Measurements from ENCODE around the gene TRAF3IP3. TPM values are rescaled to one million over a fixed set of nuclear protein-coding genes. Genes with fewer than 3 reads are reported as not detected.

TRAF3IP3 gene
- polyA plus RNA-seq, 1 experiment, result not detected

- no peak for TF ChIP-seq CTCF (IDR thresholded peaks at IDR 0.05; ENCODE audit: insufficient read depth, low read depth, low read length)
- Histone ChIP-seq H3K36me3 (ENCODE audit: control insufficient read depth, insufficient read depth, low read length) (no peaks in the 10 kb centered on the region), H3K4me3 (ENCODE audit: low read depth, low read length) (no peak overlapping the region), H3K27me3 (ENCODE audit: control insufficient read depth, insufficient read depth, low read length) (no peaks in the 10 kb centered on the region; the same call in 1 of the 2 replicates)
- POLR2A ChIA-PET, result no interaction called here
- CTCF ChIA-PET, result no interaction called here
- no peak for DNase-seq (ENCODE audit: low read depth)
Measured at GRCh38 chr1:209803568-209803967, 47.7 kb downstream of the TRAF3IP3 start.

GRCh38 chr1:209805341-209805781 is 49.5 kb downstream of the TRAF3IP3 start:
- ChIA-PET POLR2A (no interaction called here), CTCF (interaction anchor here (1.6 to 1.9 kb wide), 2 partner anchors 18 to 22 kb away, joined by 3 to 7 read pairs; partner anchors contain the start of gene UTP25)
- H3K36me3 ChIP-seq (ENCODE audit: control insufficient read depth, insufficient read depth, low read length), result no peaks in the 10 kb centered on the region
- H3K4me3 ChIP-seq (ENCODE audit: low read depth, low read length), result no peak overlapping the region; the same call in 1 of the 2 replicates
- TF ChIP-seq CTCF (IDR thresholded peaks at IDR 0.05; ENCODE audit: insufficient read depth, low read depth, low read length), result no peak
- DNase-seq (ENCODE audit: low read depth), result no peak
- no peaks in the 10 kb centered on the region; the same call in 1 of the 2 replicates for H3K27me3 ChIP-seq (ENCODE audit: control insufficient read depth, insufficient read depth, low read length)

- CTCF ChIA-PET, result interaction anchor here (1.9 kb wide), 1 partner anchor 17 kb away, joined by 7 read pairs; no protein-coding TSS in a partner anchor
- H3K4me3 ChIP-seq (ENCODE audit: low read depth, low read length), result peak within 1 kb of the TSS; percentile 30
- no peaks in the 10 kb centered on the region for H3K36me3 ChIP-seq (ENCODE audit: control insufficient read depth, insufficient read depth, low read length)
- TF ChIP-seq CTCF (IDR thresholded peaks at IDR 0.05; ENCODE audit: insufficient read depth, low read depth, low read length), result no peak
- POLR2A ChIA-PET, result no interaction called here
- DNase-seq (ENCODE audit: low read depth), result no peak
- no peaks in the 10 kb centered on the region; the same call in 1 of the 2 replicates for H3K27me3 ChIP-seq (ENCODE audit: control insufficient read depth, insufficient read depth, low read length)
Measured at GRCh38 chr1:209805875-209806760, 50.3 kb downstream of the TRAF3IP3 start, which contains the start of gene IRF6. TSS of gene IRF6 (minus strand) at chr1:209806142. CDS start at chr1:209801413, 4,729 bp downstream.

GRCh38 chr1:209807509-209807908 is 51.7 kb downstream of the TRAF3IP3 start:
- POLR2A ChIA-PET, result no interaction called here
- TF ChIP-seq CTCF (IDR thresholded peaks at IDR 0.05; ENCODE audit: insufficient read depth, low read depth, low read length), result no peak

GRCh38 chr1:209808059-209808581 is 52.3 kb downstream of the TRAF3IP3 start:
- ChIA-PET POLR2A (no interaction called here), CTCF (interaction anchor here (0.9 to 2.0 kb wide), 3 partner anchors 15 to 60 kb away, joined by 3 to 11 read pairs (median 7); partner anchors contain the start of gene UTP25)
- no peaks in the 10 kb centered on the region for H3K36me3 ChIP-seq (ENCODE audit: control insufficient read depth, insufficient read depth, low read length)
- TF ChIP-seq CTCF (IDR thresholded peaks at IDR 0.05; ENCODE audit: insufficient read depth, low read depth, low read length), result no peak
- peak; percentile 79 for DNase-seq (ENCODE audit: low read depth)
- no peak overlapping the region for H3K4me3 ChIP-seq (ENCODE audit: low read depth, low read length)
- H3K27me3 ChIP-seq (ENCODE audit: control insufficient read depth, insufficient read depth, low read length), result no peaks in the 10 kb centered on the region; the same call in 1 of the 2 replicates

More at GRCh38 chr1:209807509-209807908, 51.7 kb downstream of the TRAF3IP3 start:
- no peaks in the 10 kb centered on the region; the same call in 1 of the 2 replicates for H3K27me3 ChIP-seq (ENCODE audit: control insufficient read depth, insufficient read depth, low read length)
- no peaks in the 10 kb centered on the region for H3K36me3 ChIP-seq (ENCODE audit: control insufficient read depth, insufficient read depth, low read length)
- no peak overlapping the region for H3K4me3 ChIP-seq (ENCODE audit: low read depth, low read length)
- CTCF ChIA-PET, result interaction anchor here (0.7 to 2.0 kb wide), 4 partner anchors 16 to 1749 kb away, joined by 3 to 11 read pairs (median 5); partner anchors contain the start of gene UTP25
- no peak for DNase-seq (ENCODE audit: low read depth)

Data from BJ (cell line).